Smooth muscle cell (in vitro differentiated cells): ENCODE measurements around the gene SHC4. TPM values are rescaled to one million over a fixed set of nuclear protein-coding genes. Genes with fewer than 3 reads are reported as not detected.
A peak's percentile ranks its signal among the peaks of the same experiment; 100 is the strongest.

Experiments used
- DNase-seq: peaks from one replicate; lab custom pipeline; 2025; ENCODE audit not compliant: unreplicated experiment; lab: John Stamatoyannopoulos, UW
- H2AFZ ChIP-seq: fragments of 200-600 bp; sonication (generic); 2 replicates; pipeline ENCODE4 v1.6.0; 2016; ENCODE audit warnings: antibody characterized with exemption, low read depth, mild to moderate bottlenecking
- H3F3A ChIP-seq: fragments of 200-600 bp; sonication (generic); 2 replicates; pipeline ENCODE4 v1.6.0; 2017; ENCODE audit warnings: antibody characterized with exemption, low read depth
- H3K27ac ChIP-seq: fragments of 200-600 bp; sonication (generic); 2 replicates; pipeline ENCODE4 v1.5.1; 2016; ENCODE audit warnings: low read depth, mild to moderate bottlenecking
- H3K27me3 ChIP-seq: fragments of 200-600 bp; sonication (generic); 2 replicates; pipeline ENCODE4 v1.6.1; 2016; ENCODE audit warnings: low read depth, mild to moderate bottlenecking
- H3K36me3 ChIP-seq: fragments of 200-600 bp; sonication (generic); 2 replicates; pipeline ENCODE4 v1.5.1; 2016; ENCODE audit warnings: low read depth
- H3K4me1 ChIP-seq: fragments of 200-600 bp; sonication (generic); 2 replicates; pipeline ENCODE4 v1.5.1; 2016; ENCODE audit warnings: low read depth
- H3K4me2 ChIP-seq: fragments of 200-600 bp; sonication (generic); 2 replicates; pipeline ENCODE4 v1.6.0; 2016; ENCODE audit warnings: mild to moderate bottlenecking
- H3K4me3 ChIP-seq: fragments of 200-600 bp; sonication (generic); 2 replicates; pipeline ENCODE4 v1.5.1; 2016; ENCODE audit warnings: mild to moderate bottlenecking
- H3K79me2 ChIP-seq: fragments of 200-600 bp; sonication (generic); 2 replicates; pipeline ENCODE4 v1.6.0; 2016; ENCODE audit warnings: low read depth, mild to moderate bottlenecking
- H3K9ac ChIP-seq: fragments of 200-600 bp; sonication (generic); 2 replicates; pipeline ENCODE4 v1.6.0; 2016; ENCODE audit warnings: low read depth
- H3K9me3 ChIP-seq: fragments of 200-600 bp; sonication (generic); replicated peaks from 2 replicates; pipeline ENCODE4 v1.5.1; 2016; ENCODE audit warnings: low read depth
- H4K20me1 ChIP-seq: fragments of 200-600 bp; sonication (generic); 2 replicates; pipeline ENCODE4 v1.6.0; 2016; ENCODE audit warnings: low read depth
- WGBS: methylation state at CpG from one replicate; pipeline ENCODE4 v1.1.7; 2016; ENCODE audit warnings: low lambda C conversion rate; 5-methylcytosine and 5-hydroxymethylcytosine counted together
- polyA plus RNA-seq: library from polyadenylated mRNA; unstranded; fragments of >200 nt; fragmentation: Nextera tagmentation; extraction: Ambion mirVana; gene quantifications from 2 replicates; pipeline ENCODE4 v1.2.1, GENCODE V29; 2016
- total RNA-seq: library from RNA; depleted of rRNA; stranded (reverse); fragments of >200 nt; gene quantifications from 2 replicates; pipeline ENCODE4 v1.2.3, GENCODE V29; 2014
- TF ChIP-seq, protein P1 (sequence below): fragments of 200-600 bp; sonication (generic); IDR thresholded peaks from 2 replicates; pipeline ENCODE4 v1.5.1; 2017; ENCODE audit warnings: borderline replicate concordance, mild to moderate bottlenecking, antibody characterized with exemption; ENCODE audit not compliant: insufficient read depth, poor library complexity, severe bottlenecking

Gene SHC4
- total and polyA plus RNA-seq, 2 experiments from 2014 or later = 0.39 to 1.2 TPM

DNA sequence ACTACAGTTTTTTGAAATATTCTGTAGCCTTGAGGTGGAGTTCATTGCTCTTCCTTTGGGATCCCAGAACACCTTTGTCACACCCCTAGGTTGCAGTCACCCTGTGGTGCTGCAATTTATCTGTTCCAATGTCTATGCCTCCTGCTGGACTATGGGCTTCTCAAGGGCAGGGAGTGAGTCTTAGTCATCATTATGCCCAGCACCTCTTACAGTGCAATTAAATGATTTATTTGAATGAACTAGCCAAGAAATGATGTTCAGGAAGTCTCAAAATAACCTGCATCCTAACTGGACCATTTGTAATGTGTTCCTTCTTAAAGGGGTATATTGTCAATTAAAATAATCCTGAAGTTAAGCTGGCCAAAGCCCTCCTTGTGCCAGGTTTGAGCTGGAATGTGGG is 28.5 kb downstream of the SHC4 start:
- no peak overlapping the region for H3K4me2 ChIP-seq
- no peaks in the 10 kb centered on the region for H3K9me3 ChIP-seq
- H3K9ac ChIP-seq = no peak overlapping the region
- no peak overlapping the region for H2AFZ ChIP-seq
- no peak overlapping the region for H3K27ac ChIP-seq
- no peaks in the 10 kb centered on the region for H4K20me1 ChIP-seq
- H3K79me2 ChIP-seq = no peaks in the 10 kb centered on the region
- no peaks in the 10 kb centered on the region for H3K27me3 ChIP-seq
- no peaks in the 10 kb centered on the region for H3K4me1 ChIP-seq
- H3F3A ChIP-seq = peaks cover 10% of the 10 kb centered on the region
- no peak overlapping the region for H3K4me3 ChIP-seq
- no peaks in the 10 kb centered on the region for H3K36me3 ChIP-seq
- DNase-seq = no peak
- TF ChIP-seq, protein P1, sequence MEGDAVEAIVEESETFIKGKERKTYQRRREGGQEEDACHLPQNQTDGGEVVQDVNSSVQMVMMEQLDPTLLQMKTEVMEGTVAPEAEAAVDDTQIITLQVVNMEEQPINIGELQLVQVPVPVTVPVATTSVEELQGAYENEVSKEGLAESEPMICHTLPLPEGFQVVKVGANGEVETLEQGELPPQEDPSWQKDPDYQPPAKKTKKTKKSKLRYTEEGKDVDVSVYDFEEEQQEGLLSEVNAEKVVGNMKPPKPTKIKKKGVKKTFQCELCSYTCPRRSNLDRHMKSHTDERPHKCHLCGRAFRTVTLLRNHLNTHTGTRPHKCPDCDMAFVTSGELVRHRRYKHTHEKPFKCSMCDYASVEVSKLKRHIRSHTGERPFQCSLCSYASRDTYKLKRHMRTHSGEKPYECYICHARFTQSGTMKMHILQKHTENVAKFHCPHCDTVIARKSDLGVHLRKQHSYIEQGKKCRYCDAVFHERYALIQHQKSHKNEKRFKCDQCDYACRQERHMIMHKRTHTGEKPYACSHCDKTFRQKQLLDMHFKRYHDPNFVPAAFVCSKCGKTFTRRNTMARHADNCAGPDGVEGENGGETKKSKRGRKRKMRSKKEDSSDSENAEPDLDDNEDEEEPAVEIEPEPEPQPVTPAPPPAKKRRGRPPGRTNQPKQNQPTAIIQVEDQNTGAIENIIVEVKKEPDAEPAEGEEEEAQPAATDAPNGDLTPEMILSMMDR = no peak

DNA sequence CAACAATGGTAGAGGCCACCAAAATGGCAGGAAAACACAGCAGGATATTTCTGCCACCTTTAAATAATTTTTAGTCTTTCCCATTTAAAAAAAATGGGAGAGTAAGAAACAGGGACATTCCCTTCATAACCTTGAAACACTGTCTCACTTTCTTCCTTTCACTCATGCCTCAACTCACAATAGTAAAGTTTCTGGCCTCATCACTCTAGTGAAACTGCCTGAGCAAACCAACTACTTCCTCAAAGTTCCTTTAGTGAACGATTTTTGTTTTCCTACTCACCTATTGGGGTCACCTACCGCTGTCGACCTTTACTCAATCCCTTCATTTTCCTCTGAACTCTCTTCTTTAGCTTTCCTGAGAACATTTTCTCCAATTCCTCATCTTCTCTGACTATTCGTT is 33.0 kb downstream of the SHC4 start:
- Histone ChIP-seq H4K20me1 (no peaks in the 10 kb centered on the region), H3F3A (no peaks in the 10 kb centered on the region), H3K4me1 (peaks cover 7% of the 10 kb centered on the region), H3K27ac (no peak overlapping the region), H3K9me3 (no peaks in the 10 kb centered on the region), H3K4me3 (no peak overlapping the region), H3K36me3 (no peaks in the 10 kb centered on the region), H2AFZ (no peak overlapping the region), H3K4me2 (no peak overlapping the region), H3K79me2 (no peaks in the 10 kb centered on the region), H3K27me3 (no peaks in the 10 kb centered on the region), H3K9ac (no peak overlapping the region)
- WGBS = 85% methylated on average over 4 of the region's 4 CpGs
- TF ChIP-seq, protein P1 = no peak
- no peak for DNase-seq

DNA sequence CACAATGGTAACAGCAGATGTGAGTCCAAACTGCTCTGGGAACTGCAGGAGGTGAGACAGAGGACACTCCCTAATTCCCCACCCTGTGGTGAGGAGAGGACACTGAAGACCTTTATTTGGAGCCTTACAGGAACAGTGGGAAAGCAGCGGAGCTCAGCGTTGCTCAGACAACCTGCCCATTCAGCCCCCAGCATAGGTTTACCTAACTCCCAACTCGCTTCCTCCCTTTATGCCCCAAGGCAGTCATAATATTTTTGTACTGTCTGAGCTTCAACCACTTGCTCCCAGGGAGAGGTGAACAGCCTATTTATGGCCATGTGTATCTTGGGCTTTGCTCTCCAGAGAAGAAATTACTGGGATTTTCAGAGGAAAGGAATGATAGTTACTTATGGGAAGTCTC is 34.1 kb downstream of the SHC4 start:
- no peaks in the 10 kb centered on the region for H3K9me3 ChIP-seq
- no peak overlapping the region for H2AFZ ChIP-seq
- no peak overlapping the region for H3K4me3 ChIP-seq
- TF ChIP-seq, protein P1 = no peak
- H4K20me1 ChIP-seq = no peaks in the 10 kb centered on the region
- no peak overlapping the region for H3K9ac ChIP-seq
- 86% methylated on average over 3 of the region's 3 CpGs for whole genome bisulfite sequencing
- H3K27me3 ChIP-seq = no peaks in the 10 kb centered on the region
- no peak for DNase-seq
- H3K4me1 ChIP-seq = peaks cover 7% of the 10 kb centered on the region
- H3K4me2 ChIP-seq = no peak overlapping the region
- H3F3A ChIP-seq = no peaks in the 10 kb centered on the region
- H3K27ac ChIP-seq = peak overlapping the region; percentile 17
- H3K79me2 ChIP-seq = no peaks in the 10 kb centered on the region
- H3K36me3 ChIP-seq = no peaks in the 10 kb centered on the region

GRCh38 chr15:48928877-48929538 is 34.7 kb downstream of the SHC4 start:
- no peaks in the 10 kb centered on the region for H3K79me2 ChIP-seq
- H3K4me3 ChIP-seq = no peak overlapping the region
- TF ChIP-seq, protein P1 = no peak
- H3K4me2 ChIP-seq = no peak overlapping the region
- H3K4me1 ChIP-seq = peaks cover 7% of the 10 kb centered on the region
- H3K9me3 ChIP-seq = no peaks in the 10 kb centered on the region
- H3K27me3 ChIP-seq = no peaks in the 10 kb centered on the region
- H3K27ac ChIP-seq = peak overlapping the region; percentile 17
- WGBS = 79% methylated on average over 6 of the region's 6 CpGs
- no peaks in the 10 kb centered on the region for H4K20me1 ChIP-seq
- H3K9ac ChIP-seq = no peak overlapping the region
- no peaks in the 10 kb centered on the region for H3K36me3 ChIP-seq
- H3F3A ChIP-seq = no peaks in the 10 kb centered on the region
- DNase-seq = no peak
- no peak overlapping the region for H2AFZ ChIP-seq
